Activated T-cell treated with anti-CD3 and anti-CD28 coated beads, Interleukin-2, amount 50 U/mL, for 1 hour (primary cell): ENCODE data around the gene SEMG1.

Source experiments
- DNase-seq: peaks from one replicate; pipeline ENCODE4 v3.0.0-alpha.2; 2020

Gene SEMG1

GRCh38 chr20:45206725-45207124 lies at the start of gene SEMG1:
Gene SEMG1, plus strand, starts transcription at chr20:45207033. Its CDS starts 21 bp downstream, at chr20:45207054.
- no peak for DNase-seq

- no peak for DNase-seq
Measured at GRCh38 chr20:45157962-45158361, 48.9 kb upstream of the SEMG1 start.

GRCh38 chr20:45163083-45163803 lies 43.6 kb upstream of the SEMG1 start:
- no peak for DNase-seq

- no peak for DNase-seq
Measured at GRCh38 chr20:45164906-45165305, 41.9 kb upstream of the SEMG1 start.

- DNase-seq, result no peak
Measured at GRCh38 chr20:45173522-45173921, 33.3 kb upstream of the SEMG1 start.

- no peak for DNase-seq
Measured at GRCh38 chr20:45174434-45175364, 32.1 kb upstream of the SEMG1 start, which contains the start of gene PI3. Gene PI3, plus strand, starts transcription at chr20:45174902. Its CDS starts 21 bp downstream, at chr20:45174923.

- no peak for DNase-seq
Measured at GRCh38 chr20:45176526-45177267, 30.1 kb upstream of the SEMG1 start.

- DNase-seq, result no peak
Measured at GRCh38 chr20:45179166-45179565, 27.7 kb upstream of the SEMG1 start.

- no peak for DNase-seq
Measured at GRCh38 chr20:45181639-45182038, 25.2 kb upstream of the SEMG1 start.

- DNase-seq, result no peak
Measured at GRCh38 chr20:45183084-45183483, 23.7 kb upstream of the SEMG1 start.

- no peak for DNase-seq
Measured at GRCh38 chr20:45187693-45188092, 19.1 kb upstream of the SEMG1 start.

- DNase-seq, result no peak
Measured at GRCh38 chr20:45189067-45189609, 17.7 kb upstream of the SEMG1 start.

GRCh38 chr20:45189861-45190260 lies 17.0 kb upstream of the SEMG1 start:
- no peak for DNase-seq

- DNase-seq, result no peak
Measured at GRCh38 chr20:45191926-45192325, 14.9 kb upstream of the SEMG1 start.

GRCh38 chr20:45193331-45193730 lies 13.5 kb upstream of the SEMG1 start:
- DNase-seq, result no peak

GRCh38 chr20:45209924-45210323 lies 3.1 kb downstream of the SEMG1 start:
- no peak for DNase-seq

- no peak for DNase-seq
Measured at GRCh38 chr20:45211569-45212474, 5.0 kb downstream of the SEMG1 start.

- DNase-seq, result no peak
Measured at GRCh38 chr20:45212836-45213235, 6.0 kb downstream of the SEMG1 start.

- DNase-seq, result no peak
Measured at GRCh38 chr20:45218124-45218523, 11.3 kb downstream of the SEMG1 start.

GRCh38 chr20:45218636-45219035 lies 11.8 kb downstream of the SEMG1 start:
- DNase-seq, result no peak

- DNase-seq, result no peak
Measured at GRCh38 chr20:45221076-45221475, 14.2 kb downstream of the SEMG1 start, which contains the start of gene SEMG2. Gene SEMG2, plus strand, starts transcription at chr20:45221373. Its CDS starts 17 bp downstream, at chr20:45221390.

- no peak for DNase-seq
Measured at GRCh38 chr20:45223136-45223535, 16.3 kb downstream of the SEMG1 start.
